GM11168 (cell line): ENCODE data around the gene DDIT3.
"Not testable (repeated sequence)": the region's sequence is repeated elsewhere in the genome, so short reads cannot be mapped to it uniquely, and the experiment has no call there.

ENCODE experiments used
- in situ Hi-C: fragments of 300-500 bp; cut with MboI; formaldehyde crosslinking; loops from one replicate; pipeline ENCODE4 v1.12.0; 2022; ENCODE audit warnings: low sequenced_read_pairs; ENCODE audit not compliant: unreplicated experiment

The DDIT3 gene

GRCh38 chr12:57526477-57527126, 6.3 kb upstream of the DDIT3 start:
- in situ Hi-C loops, result no loop called here

DNA sequence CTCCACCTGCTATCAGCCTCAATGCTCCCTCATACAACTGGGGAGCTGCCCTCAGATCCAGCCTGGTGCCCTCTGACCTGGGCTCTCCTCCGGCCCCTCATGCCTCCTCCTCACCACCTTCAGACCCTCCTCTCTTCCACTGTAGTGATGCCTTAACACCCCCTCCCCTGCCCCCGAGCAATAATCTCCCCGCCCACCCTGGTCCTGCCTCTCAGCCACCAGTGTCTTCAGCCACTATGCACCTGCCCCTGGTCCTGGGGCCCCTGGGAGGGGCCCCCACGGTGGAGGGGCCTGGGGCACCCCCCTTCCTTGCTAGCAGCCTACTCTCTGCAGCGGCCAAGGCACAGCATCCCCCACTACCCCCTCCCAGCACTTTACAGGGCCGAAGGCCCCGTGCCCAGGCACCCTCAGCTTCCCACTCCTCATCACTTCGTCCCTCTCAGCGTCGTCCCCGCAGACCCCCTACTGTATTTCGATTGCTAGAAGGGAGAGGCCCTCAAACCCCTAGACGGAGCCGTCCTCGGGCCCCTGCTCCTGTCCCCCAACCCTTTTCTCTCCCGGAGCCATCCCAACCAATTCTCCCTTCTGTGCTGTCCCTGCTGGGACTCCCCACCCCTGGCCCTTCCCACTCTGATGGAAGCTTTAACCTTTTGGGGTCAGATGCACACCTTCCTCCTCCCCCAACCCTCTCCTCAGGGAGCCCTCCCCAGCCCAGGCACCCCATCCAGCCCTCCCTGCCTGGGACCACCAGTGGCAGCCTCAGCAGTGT, 5.5 kb upstream of the DDIT3 start:
- in situ Hi-C loops, result no loop called here

- in situ Hi-C loops, result no loop called here
Observed at GRCh38 chr12:57524814-57525614, 4.7 kb upstream of the DDIT3 start.

GRCh38 chr12:57523706-57524614, 3.6 kb upstream of the DDIT3 start:
- in situ Hi-C loops, result no loop called here

DNA sequence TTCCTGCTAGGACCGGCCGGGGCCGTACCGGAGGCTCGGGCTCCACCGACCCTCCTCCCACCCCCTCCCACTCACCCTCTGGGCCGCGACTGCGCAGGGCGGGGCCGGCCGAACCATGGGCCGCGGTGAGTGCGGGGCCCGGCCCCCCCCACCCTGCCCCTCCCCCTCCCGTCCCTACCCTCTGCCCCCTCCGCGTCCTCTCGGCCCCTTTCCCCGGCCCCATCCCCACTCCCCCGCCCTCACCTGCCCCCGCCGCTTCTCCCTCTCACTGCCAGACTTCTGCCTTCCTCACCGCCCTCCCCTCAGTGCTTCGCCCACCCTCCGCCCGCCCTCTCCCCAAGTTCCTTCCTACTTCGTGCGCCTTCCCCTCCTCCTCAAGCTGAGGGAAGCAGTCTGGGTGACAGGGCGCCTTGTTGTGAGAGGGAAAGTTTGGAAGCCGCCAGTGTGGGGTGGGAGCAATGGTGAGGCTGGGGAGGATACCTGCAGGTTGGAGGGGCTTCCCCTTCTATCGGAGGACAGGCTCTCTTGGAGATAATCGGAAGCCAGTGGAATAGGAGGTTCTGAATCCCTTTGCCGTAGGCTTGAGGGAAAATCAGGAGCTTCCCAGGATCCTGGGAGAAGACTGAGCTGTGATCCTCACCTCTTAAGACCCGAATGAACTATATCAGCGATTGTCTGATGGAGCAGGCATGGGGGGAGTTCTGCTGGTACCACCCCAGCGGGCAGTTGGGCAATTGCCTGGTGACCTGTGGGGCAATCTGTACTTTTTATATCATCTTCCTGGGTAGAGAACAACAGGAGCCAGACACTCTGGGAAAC, 2.8 kb upstream of the DDIT3 start:
- in situ Hi-C loops, result no loop called here

DNA sequence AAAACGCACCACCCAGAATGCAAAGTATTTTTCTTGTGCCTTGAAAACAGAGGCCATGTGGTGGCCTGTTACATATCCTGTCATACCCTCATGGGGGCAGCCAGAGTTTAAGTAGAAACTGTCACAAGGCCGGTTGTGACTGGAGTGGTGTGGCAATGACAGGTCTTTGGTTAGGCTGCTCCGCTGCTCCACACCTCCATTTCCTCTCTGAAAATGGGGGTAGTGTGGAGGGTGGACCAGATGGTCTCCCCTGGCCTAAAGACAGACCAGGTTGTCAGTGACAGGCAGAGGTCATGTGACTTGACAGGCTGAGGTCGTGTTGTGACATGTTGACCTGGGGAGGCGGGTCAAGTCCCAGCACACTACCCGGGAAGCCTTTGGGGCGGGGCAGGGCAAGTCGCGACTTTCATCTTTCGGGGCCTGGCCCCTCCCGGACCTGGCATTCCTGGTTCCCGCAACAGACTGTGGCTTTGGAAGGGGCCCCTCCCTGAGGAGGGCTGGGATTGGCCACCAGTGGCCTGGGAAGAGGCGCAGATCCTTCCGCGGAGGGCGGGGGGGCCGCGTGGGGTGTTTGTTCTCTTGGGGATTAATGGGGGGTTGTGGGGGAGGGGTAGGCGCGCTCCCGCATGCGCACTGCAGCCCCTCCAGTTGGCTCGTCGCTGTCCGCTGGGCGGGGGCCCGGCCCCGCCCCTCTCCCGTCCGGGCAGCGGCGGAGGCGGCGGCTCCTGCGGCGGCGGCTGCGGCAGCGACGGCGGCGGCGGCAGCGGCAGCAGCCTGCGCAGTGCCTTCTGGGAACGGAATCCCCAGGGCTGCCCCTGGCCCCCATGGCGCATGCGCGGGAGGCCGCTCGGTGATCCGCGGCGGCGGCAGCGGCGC, 1.9 kb upstream of the DDIT3 start, which contains the start of gene MBD6:
MBD6 (plus strand) TSS at position 814 of the 876 bp plus-strand sequence. CDS start 1,480 bp downstream, outside the sequence.
- in situ Hi-C loops, result no loop called here

DNA sequence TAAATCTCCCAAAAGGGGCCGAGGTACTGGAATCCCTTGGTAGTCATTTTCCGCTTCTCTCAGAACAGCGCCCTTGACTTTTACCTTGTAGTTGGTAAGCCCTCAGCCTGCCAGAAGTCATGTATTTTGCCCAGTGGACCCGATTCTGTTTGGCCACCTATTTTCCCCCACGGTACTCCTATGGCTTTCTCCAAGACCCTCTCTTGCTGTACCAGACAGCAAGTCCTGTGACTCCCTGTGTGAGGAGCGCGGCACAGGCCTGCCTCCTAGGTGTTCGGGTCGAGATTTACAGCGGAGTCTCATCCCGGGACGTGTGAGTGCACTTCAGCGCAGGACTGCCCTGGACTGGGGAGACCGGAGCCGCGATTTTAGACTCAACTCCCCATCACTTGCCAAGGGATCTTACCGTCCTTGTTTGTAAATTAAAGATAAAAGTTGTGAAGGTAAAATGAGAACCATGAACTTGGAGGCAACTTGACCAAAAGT, 1.3 kb upstream of the DDIT3 start:
- in situ Hi-C loops, result no loop called here

DNA sequence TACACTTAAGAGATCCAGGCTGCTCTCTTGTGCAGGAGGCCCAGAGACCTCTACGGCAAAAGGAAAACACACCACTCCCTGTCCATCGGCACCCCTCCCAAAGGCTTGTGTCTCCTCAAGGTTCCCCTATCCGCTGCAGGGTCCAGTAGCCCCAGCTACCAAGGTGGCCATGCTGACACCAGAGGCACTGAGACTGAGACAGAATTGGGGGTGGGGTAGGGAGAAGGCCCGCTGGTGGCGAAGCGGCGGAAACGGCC, 590 bp downstream of the DDIT3 start:
- in situ Hi-C loops, result no loop called here

- in situ Hi-C loops, result no loop called here
Observed at GRCh38 chr12:57518920-57519795, 1.2 kb downstream of the DDIT3 start.

- in situ Hi-C loops, result no loop called here
Observed at GRCh38 chr12:57518176-57518919, 2.0 kb downstream of the DDIT3 start.

DNA sequence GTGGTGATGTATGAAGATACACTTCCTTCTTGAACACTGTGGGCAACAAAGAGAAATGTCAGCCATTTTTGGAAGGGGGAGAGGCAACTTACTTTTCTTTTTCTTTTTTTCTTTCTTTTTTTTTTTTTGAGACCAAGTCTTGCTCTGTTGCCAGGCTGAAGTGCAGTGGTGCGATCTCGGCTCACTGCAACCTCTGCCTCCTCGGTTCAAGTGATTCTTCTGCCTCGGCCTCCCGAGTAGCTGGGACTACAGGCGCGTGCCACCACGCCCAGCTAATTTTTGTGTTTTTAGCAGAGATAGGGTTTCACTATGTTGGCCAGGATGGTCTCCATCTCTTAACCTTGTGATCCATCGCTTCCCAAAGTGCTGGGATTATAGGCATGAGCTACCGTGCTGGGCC, 2.6 kb downstream of the DDIT3 start:
- in situ Hi-C loops, result not testable (repeated sequence)

GRCh38 chr12:57517187-57517586, 3.1 kb downstream of the DDIT3 start:
- in situ Hi-C loops, result no loop called here

DNA sequence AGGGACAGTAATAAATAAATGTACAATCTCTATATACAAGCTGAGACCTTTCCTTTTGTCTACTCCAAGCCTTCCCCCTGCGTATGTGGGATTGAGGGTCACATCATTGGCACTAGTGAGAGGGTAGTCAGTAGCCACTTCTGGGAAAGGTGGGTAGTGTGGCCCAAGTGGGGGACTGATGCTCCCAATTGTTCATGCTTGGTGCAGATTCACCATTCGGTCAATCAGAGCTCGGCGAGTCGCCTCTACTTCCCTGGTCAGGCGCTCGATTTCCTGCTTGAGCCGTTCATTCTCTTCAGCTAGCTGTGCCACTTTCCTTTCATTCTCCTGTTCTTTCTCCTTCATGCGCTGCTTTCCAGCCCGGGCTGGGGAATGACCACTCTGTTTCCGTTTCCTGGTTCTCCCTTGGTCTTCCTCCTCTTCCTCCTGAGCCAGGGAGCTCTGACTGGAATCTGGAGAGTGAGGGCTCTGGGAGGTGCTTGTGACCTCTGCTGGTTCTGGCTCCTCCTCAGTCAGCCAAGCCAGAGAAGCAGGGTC, 3.6 kb downstream of the DDIT3 start:
- in situ Hi-C loops, result no loop called here

DNA sequence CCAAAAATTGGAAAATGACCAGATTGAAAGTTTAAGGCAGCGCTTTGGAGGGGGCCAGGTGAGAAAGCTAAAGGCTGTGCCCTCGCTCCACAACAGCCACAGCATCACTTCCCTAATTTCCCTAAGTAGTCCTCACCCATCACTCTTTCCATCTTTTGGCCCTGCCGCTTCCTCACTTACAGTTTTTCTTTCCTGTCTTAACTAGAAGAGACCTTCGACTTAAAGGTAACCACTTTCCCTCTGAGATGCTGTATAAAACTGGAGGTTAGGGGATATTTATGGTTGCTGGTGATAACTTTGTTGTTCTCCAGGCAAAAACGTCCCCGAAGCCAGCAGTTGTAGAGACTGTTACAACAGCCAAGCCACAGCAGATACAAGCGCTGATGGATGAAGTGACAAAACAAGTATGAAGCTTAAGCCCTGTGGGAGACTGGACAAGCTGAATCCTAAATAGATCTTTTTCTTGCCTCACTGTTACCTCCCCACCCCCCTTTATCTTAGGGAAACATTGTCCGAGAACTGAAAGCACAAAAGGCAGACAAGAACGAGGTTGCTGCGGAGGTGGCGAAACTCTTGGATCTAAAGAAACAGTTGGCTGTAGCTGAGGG, 4.3 kb downstream of the DDIT3 start:
- in situ Hi-C loops, result no loop called here

DNA sequence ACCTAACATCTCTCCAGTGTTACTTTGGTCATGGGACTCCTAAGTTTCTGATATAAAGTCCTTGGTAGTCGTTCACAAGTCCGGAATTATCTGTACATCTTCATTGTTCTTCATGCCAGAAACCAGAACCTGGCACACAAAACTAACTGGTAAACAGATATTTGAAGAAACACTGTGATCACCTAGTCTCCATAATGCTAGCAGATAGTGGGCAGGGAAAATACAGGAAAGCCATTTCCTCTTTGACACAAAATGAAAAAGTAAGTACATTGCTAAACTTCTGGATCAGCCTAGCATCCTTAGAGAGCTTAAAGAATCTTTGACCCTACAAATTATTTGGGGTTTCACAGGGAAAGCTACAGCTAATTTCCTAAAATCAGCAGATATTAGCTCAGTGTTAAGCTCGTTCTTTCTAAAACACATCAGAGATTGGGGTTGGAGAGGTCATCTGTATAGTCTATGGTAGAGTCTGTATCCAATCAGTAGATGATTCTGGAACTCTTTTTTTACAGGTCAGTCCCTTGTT, 4.8 kb downstream of the DDIT3 start:
- in situ Hi-C loops, result no loop called here
